Measurements from ENCODE around the gene S1PR4. TPM values are rescaled to one million over a fixed set of nuclear protein-coding genes. Genes with fewer than 3 reads are reported as not detected.

The S1PR4 gene
- total and polyA plus RNA-seq, 2 experiments from 2014 or later = not detected

DNA sequence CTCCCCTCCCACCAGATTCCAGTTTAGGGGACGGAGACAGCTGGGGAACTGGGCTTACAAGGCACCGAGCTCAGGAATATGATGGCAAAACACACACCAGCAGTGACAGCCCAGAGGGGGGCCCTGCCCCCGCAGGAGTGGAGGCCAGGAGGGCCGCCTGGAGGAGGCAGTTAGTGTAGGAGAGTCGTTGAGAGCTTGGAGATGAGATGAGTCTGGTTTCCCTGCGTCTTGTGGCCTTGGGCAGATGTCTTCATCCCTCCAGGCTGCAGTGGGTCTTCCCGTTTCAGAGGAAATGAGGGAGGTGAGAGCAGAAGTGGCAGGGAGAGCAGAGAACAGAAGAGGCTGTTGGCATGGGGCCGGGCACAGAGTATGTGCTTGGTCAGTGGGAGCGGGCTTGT, 50.8 kb downstream of the S1PR4 start:
- Histone ChIP-seq H3K27ac (no peak overlapping the region), H3K79me2 (ENCODE audit: insufficient read depth) (no peaks in the 10 kb centered on the region), H3K36me3 (ENCODE audit: low read depth) (no peaks in the 10 kb centered on the region), H3K4me1 (ENCODE audit: insufficient read depth) (no peaks in the 10 kb centered on the region), H3K9me3 (ENCODE audit: low read depth) (no peaks in the 10 kb centered on the region), H3K9ac (no peak overlapping the region), H3K4me3 (no peak overlapping the region), H4K20me1 (ENCODE audit: insufficient read depth) (no peaks in the 10 kb centered on the region), H3K9me2 (ENCODE audit: insufficient read depth) (no peaks in the 10 kb centered on the region), H3F3A (ENCODE audit: insufficient read depth) (no peaks in the 10 kb centered on the region), H2AFZ (no peak overlapping the region), H3K27me3 (replicated peaks; ENCODE audit: insufficient read depth) (peaks cover 32% of the 10 kb centered on the region), H3K4me2 (ENCODE audit: unreplicated experiment) (no peak overlapping the region)
- WGBS, 2 experiments (ENCODE audit: low coverage in 1 of 2, low lambda C conversion rate in 2 of 2, missing lambda C conversion rate in 2 of 2) = 40 to 41% methylated on average over 9 of the region's 9 CpGs
- no peak for DNase-seq
- in situ Hi-C loops (cut with MboI) = no loop called here
- no peak for TF ChIP-seq EZH2 (IDR thresholded peaks at IDR 0.05; ENCODE audit: insufficient read depth, poor library complexity, severe bottlenecking)
- no peak for TF ChIP-seq EZH2phosphoT487 (IDR thresholded peaks at IDR 0.05; ENCODE audit: insufficient read depth, low read depth)

Other genes with a start within 250 kb of the S1PR4 start
- 0.76 and 1.1 TPM in 2 replicates for gene ZNF77, start 233.8 kb upstream of the S1PR4 start, total RNA-seq (2014; rRNA removed; shearing (Covaris generic))
- 1.2 TPM in 2 replicates for gene ZNF77, start 233.8 kb upstream of the S1PR4 start, polyA plus RNA-seq (2016; fragmentation: Nextera tagmentation; extraction: Ambion mirVana)
- 0.13 and 0.65 TPM in 2 replicates for gene TLE6, start 201.2 kb upstream of the S1PR4 start, total RNA-seq (2014; rRNA removed; shearing (Covaris generic))
- gene TLE6, start 201.2 kb upstream of the S1PR4 start, polyA plus RNA-seq (2016; fragmentation: Nextera tagmentation; extraction: Ambion mirVana) = 0.21 and 0.68 TPM in 2 replicates
- gene TLE2, start 149.5 kb upstream of the S1PR4 start, total RNA-seq (2014; rRNA removed; shearing (Covaris generic)) = 4.3 and 10.1 TPM in 2 replicates
- gene TLE2, start 149.5 kb upstream of the S1PR4 start, polyA plus RNA-seq (2016; fragmentation: Nextera tagmentation; extraction: Ambion mirVana) = 2.9 and 3.6 TPM in 2 replicates
- 254 and 337 TPM in 2 replicates for gene TLE5, start 116.3 kb upstream of the S1PR4 start, total RNA-seq (2014; rRNA removed; shearing (Covaris generic))
- gene TLE5, start 116.3 kb upstream of the S1PR4 start, polyA plus RNA-seq (2016; fragmentation: Nextera tagmentation; extraction: Ambion mirVana) = 133 and 157 TPM in 2 replicates
- gene GNA11, start 84.4 kb upstream of the S1PR4 start, total RNA-seq (2014; rRNA removed; shearing (Covaris generic)) = 69.9 and 99.3 TPM in 2 replicates
- gene GNA11, start 84.4 kb upstream of the S1PR4 start, polyA plus RNA-seq (2016; fragmentation: Nextera tagmentation; extraction: Ambion mirVana) = 14.2 and 15.0 TPM in 2 replicates
- not detected in 2 replicates for gene GNA15, start 42.7 kb upstream of the S1PR4 start, total RNA-seq (2014; rRNA removed; shearing (Covaris generic))
- not detected in 2 replicates for gene GNA15, start 42.7 kb upstream of the S1PR4 start, polyA plus RNA-seq (2016; fragmentation: Nextera tagmentation; extraction: Ambion mirVana)
- 73.0 and 76.5 TPM in 2 replicates for gene NCLN, start 7.2 kb downstream of the S1PR4 start, total RNA-seq (2014; rRNA removed; shearing (Covaris generic))
- 84.8 and 91.3 TPM in 2 replicates for gene NCLN, start 7.2 kb downstream of the S1PR4 start, polyA plus RNA-seq (2016; fragmentation: Nextera tagmentation; extraction: Ambion mirVana)
- gene CELF5, start 45.9 kb downstream of the S1PR4 start, total RNA-seq (2014; rRNA removed; shearing (Covaris generic)) = 1.1 TPM in 1 of 2 replicates, not detected in the other
- 0.24 TPM in 1 of 2 replicates, not detected in the other for gene CELF5, start 45.9 kb downstream of the S1PR4 start, polyA plus RNA-seq (2016; fragmentation: Nextera tagmentation; extraction: Ambion mirVana)
- gene NFIC, start 187.8 kb downstream of the S1PR4 start, total RNA-seq (2014; rRNA removed; shearing (Covaris generic)) = 50.4 and 51.9 TPM in 2 replicates
- gene NFIC, start 187.8 kb downstream of the S1PR4 start, polyA plus RNA-seq (2016; fragmentation: Nextera tagmentation; extraction: Ambion mirVana) = 106 and 108 TPM in 2 replicates